Stimulated activated naive CD8-positive, alpha-beta T cell treated with anti-CD3 and anti-CD28 coated beads, Interleukin-15, Interleukin-2, amounts not matched to agents 100 ng/mL and 50 ng/mL, for 24 hours (primary cell): Measurements from ENCODE around the gene ELOVL3.

ENCODE experiments used
- H3K27ac Mint-ChIP-seq: one replicate; pipeline ENCODE4 v1.8.0; 2021; ENCODE audit warnings: mild to moderate bottlenecking, mixed read lengths
- H3K27me3 Mint-ChIP-seq: one replicate; pipeline ENCODE4 v1.8.0; 2021; ENCODE audit warnings: mixed read lengths
- H3K36me3 Mint-ChIP-seq: one replicate; pipeline ENCODE4 v1.8.0; 2021; ENCODE audit warnings: low read depth, mixed read lengths
- H3K4me1 Mint-ChIP-seq: one replicate; pipeline ENCODE4 v1.8.0; 2021; ENCODE audit warnings: low read depth, mixed read lengths
- H3K4me3 Mint-ChIP-seq: one replicate; pipeline ENCODE4 v1.8.0; 2021; ENCODE audit warnings: mild to moderate bottlenecking, mixed read lengths
- H3K9me3 Mint-ChIP-seq: one replicate; pipeline ENCODE4 v1.8.0; 2021; ENCODE audit warnings: mixed read lengths

The ELOVL3 gene

DNA sequence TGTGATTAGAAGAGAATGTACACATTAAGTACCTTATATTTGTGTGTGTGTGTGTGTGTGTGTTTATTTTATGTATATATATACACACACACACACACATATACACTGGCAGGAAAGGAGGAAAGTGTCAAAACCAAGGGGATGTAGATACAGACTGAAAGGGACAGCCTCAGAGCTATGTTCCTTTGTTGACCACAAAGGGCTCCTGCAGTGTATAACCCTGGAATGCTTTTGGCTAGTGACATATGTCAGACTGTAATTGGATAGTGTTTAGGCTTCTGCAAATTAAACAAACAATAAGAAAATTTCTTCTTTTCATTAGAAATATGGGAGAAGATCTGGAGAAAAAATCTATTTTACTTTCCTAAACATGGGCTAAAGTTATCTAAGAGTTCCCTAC lies 35.1 kb downstream of the ELOVL3 start:
- no peak overlapping the region for H3K4me3 Mint-ChIP-seq
- peaks cover 57% of the 10 kb centered on the region for H3K36me3 Mint-ChIP-seq
- H3K9me3 Mint-ChIP-seq: no peaks in the 10 kb centered on the region
- H3K27me3 Mint-ChIP-seq: no peaks in the 10 kb centered on the region
- peaks cover 21% of the 10 kb centered on the region for H3K4me1 Mint-ChIP-seq
- H3K27ac Mint-ChIP-seq: no peak overlapping the region

DNA sequence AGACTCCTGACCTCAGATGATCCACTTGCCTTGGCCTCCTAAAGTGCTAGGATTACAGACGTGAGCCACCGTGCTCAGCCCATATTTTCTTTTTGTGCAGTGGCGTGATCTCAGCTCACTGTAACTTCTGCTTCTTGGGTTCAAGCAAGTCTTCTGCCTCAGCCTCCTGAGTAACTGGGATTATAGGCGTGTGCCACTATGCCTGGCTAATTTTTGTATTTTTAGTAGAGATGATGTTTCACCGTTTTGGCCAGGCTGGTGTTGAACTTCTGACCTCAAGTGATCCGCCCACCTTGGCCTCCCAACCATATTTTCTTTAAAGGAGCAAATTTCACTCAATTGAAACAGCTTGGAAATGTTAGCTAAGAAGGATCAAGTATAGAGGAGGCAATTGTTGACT lies 35.7 kb downstream of the ELOVL3 start:
- Mint-ChIP-seq H3K9me3 (no peaks in the 10 kb centered on the region), H3K36me3 (peaks cover 56% of the 10 kb centered on the region), H3K27ac (no peak overlapping the region), H3K4me3 (no peak overlapping the region), H3K27me3 (no peaks in the 10 kb centered on the region), H3K4me1 (peaks cover 26% of the 10 kb centered on the region)

DNA sequence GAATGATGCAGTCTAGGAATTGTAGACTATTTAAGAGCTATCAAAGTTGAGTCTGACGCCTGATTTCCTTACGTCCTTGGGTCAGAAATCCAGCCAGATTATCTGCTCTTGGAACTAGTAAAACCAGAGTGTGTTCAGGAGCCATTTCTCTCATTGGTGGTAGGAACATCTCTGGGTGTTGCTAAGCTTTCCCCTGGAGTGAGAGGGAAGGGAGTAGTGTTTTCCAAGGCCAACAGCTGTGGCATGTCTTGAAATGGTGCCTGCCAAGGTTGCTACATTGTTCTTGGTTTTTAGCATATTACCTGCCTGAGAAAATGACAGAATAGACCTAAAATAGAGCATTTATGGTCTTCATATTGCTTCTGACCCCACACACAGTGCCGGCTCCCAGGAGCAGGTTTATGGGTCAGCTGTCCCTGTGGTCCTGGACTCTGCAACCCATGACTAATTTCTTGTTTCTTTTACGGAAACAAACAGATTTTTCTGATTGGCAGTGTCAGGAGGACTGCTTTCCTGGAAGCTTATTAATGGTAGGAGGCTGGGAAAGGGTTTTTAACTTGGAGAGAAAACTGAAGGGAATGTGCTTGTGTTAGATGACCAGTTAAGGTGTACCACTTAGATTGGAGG lies 36.8 kb downstream of the ELOVL3 start:
- no peaks in the 10 kb centered on the region for H3K9me3 Mint-ChIP-seq
- no peak overlapping the region for H3K4me3 Mint-ChIP-seq
- peaks cover 36% of the 10 kb centered on the region for H3K4me1 Mint-ChIP-seq
- H3K27ac Mint-ChIP-seq: no peak overlapping the region
- H3K27me3 Mint-ChIP-seq: no peaks in the 10 kb centered on the region
- H3K36me3 Mint-ChIP-seq: peaks cover 58% of the 10 kb centered on the region

DNA sequence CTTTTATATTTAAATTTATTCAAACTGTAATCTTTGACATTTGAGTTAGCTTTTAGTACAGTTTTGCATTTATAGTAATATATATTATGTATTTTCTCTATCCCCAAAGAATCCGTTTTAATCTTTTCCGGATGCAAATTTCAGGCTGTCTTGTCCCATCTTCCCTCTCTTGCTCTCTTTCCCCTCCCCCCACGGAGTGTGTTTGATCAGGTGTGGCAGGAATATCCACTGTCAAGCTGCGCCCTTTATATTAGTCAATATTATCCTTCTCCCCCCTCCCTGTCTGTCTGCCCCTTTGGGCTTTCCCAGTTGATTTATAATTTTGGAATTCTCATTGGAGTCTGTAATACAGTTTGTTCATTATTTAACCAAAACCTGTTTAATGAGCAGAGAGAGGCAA lies 38.3 kb downstream of the ELOVL3 start:
- Mint-ChIP-seq H3K27me3 (no peaks in the 10 kb centered on the region), H3K36me3 (peaks cover 55% of the 10 kb centered on the region), H3K4me1 (peaks cover 51% of the 10 kb centered on the region), H3K27ac (no peak overlapping the region), H3K9me3 (no peaks in the 10 kb centered on the region), H3K4me3 (no peak overlapping the region)

DNA sequence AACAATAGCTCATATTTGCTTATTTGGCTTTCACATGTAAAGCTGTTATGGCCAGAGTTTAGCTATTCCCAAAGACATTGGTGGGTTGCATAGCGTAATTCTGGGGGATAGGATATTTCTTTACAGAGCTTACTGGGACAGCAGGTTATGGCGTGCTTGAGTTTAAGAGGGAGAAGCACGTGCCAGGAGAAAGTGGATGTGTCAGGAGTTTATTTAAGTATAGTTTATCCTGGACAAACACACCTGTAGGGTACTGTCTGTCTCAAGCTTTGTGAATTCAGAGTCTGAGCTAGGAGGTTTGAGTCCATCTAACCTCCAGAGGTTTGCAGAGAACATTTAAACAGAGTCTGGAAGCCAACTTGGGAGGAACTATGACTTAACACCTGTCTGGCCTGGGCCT lies 40.6 kb downstream of the ELOVL3 start:
- peaks cover 59% of the 10 kb centered on the region for H3K4me1 Mint-ChIP-seq
- H3K4me3 Mint-ChIP-seq: peak overlapping the region; percentile 21
- peaks cover 39% of the 10 kb centered on the region for H3K36me3 Mint-ChIP-seq
- peak overlapping the region; percentile 98 for H3K27ac Mint-ChIP-seq
- H3K9me3 Mint-ChIP-seq: no peaks in the 10 kb centered on the region
- no peaks in the 10 kb centered on the region for H3K27me3 Mint-ChIP-seq

DNA sequence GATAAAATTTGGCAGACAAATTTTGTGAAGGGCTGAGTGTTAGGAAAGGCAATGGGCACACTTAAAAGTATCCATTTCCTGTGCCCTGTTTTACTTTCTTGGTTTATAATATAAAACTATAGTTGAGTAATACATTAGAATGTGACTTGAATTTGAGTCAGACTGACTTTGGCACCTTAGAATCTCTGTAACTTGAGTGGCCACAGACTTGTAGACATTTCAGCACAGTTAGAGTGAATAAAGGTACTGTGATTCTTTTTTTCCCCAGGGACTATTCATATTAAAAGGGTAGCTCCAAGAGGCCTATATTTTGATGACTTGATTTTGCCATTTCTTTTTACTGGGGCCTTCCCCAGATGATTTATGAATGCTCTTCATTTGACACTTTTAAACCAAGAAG lies 41.6 kb downstream of the ELOVL3 start:
- peak overlapping the region; percentile 98 for H3K27ac Mint-ChIP-seq
- H3K27me3 Mint-ChIP-seq: no peaks in the 10 kb centered on the region
- H3K36me3 Mint-ChIP-seq: peaks cover 35% of the 10 kb centered on the region
- H3K9me3 Mint-ChIP-seq: no peaks in the 10 kb centered on the region
- H3K4me3 Mint-ChIP-seq: peak overlapping the region; percentile 65
- peaks cover 70% of the 10 kb centered on the region for H3K4me1 Mint-ChIP-seq

- H3K4me1 Mint-ChIP-seq: peaks cover 70% of the 10 kb centered on the region
- H3K27ac Mint-ChIP-seq: peak overlapping the region; percentile 98
- peaks cover 31% of the 10 kb centered on the region for H3K36me3 Mint-ChIP-seq
- H3K4me3 Mint-ChIP-seq: peak overlapping the region; percentile 65
- no peaks in the 10 kb centered on the region for H3K9me3 Mint-ChIP-seq
- H3K27me3 Mint-ChIP-seq: no peaks in the 10 kb centered on the region
These were observed 42.3 kb downstream of the ELOVL3 start for GRCh38 chr10:102268375-102268888.

DNA sequence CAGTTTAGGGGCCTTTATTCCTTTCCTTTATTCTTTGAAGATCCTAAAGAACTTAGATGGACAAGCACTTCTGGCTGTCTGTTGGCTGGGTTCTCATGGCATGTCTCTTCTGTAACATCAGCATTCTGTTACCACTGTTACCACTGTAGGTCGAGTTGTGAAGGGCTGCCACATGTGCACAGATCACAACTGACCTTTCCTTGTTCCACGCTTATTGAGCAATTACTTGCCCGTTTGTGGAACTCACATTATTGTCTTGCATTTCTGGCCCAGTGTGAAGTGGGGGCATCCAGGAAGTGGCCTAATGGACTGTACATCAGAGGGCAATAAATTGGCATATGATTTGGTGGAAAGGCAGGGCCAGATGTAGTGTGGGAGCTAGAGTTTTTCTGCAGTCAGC lies 42.9 kb downstream of the ELOVL3 start:
- Mint-ChIP-seq H3K36me3 (peaks cover 31% of the 10 kb centered on the region), H3K27me3 (no peaks in the 10 kb centered on the region), H3K9me3 (no peaks in the 10 kb centered on the region), H3K4me1 (peaks cover 75% of the 10 kb centered on the region), H3K27ac (peak overlapping the region; percentile 98), H3K4me3 (no peak overlapping the region)

- Mint-ChIP-seq H3K4me3 (no peak overlapping the region), H3K9me3 (no peaks in the 10 kb centered on the region), H3K4me1 (peaks cover 34% of the 10 kb centered on the region), H3K27ac (no peak overlapping the region), H3K36me3 (peaks cover 18% of the 10 kb centered on the region), H3K27me3 (no peaks in the 10 kb centered on the region)
These were observed 48.0 kb downstream of the ELOVL3 start for GRCh38 chr10:102274062-102274461.

- Mint-ChIP-seq H3K27ac (no peak overlapping the region), H3K36me3 (peaks cover 19% of the 10 kb centered on the region), H3K4me3 (no peak overlapping the region), H3K4me1 (peaks cover 38% of the 10 kb centered on the region), H3K27me3 (no peaks in the 10 kb centered on the region), H3K9me3 (no peaks in the 10 kb centered on the region)
These were observed 49.2 kb downstream of the ELOVL3 start for GRCh38 chr10:102275343-102275742.

GRCh38 chr10:102279104-102279503 lies 53.0 kb downstream of the ELOVL3 start:
- Mint-ChIP-seq H3K9me3 (no peaks in the 10 kb centered on the region), H3K27me3 (no peaks in the 10 kb centered on the region), H3K27ac (no peak overlapping the region), H3K4me1 (peaks cover 44% of the 10 kb centered on the region), H3K36me3 (peaks cover 17% of the 10 kb centered on the region), H3K4me3 (no peak overlapping the region)
